GM18861 (cell line): ENCODE data around the gene BNIP5.

ENCODE experiments used
- ATAC-seq: cut with Tn5 transposase; IDR thresholded peaks from one replicate; pipeline ENCODE4 v1.9.1; 2021; ENCODE audit not compliant: unreplicated experiment

Gene BNIP5

DNA sequence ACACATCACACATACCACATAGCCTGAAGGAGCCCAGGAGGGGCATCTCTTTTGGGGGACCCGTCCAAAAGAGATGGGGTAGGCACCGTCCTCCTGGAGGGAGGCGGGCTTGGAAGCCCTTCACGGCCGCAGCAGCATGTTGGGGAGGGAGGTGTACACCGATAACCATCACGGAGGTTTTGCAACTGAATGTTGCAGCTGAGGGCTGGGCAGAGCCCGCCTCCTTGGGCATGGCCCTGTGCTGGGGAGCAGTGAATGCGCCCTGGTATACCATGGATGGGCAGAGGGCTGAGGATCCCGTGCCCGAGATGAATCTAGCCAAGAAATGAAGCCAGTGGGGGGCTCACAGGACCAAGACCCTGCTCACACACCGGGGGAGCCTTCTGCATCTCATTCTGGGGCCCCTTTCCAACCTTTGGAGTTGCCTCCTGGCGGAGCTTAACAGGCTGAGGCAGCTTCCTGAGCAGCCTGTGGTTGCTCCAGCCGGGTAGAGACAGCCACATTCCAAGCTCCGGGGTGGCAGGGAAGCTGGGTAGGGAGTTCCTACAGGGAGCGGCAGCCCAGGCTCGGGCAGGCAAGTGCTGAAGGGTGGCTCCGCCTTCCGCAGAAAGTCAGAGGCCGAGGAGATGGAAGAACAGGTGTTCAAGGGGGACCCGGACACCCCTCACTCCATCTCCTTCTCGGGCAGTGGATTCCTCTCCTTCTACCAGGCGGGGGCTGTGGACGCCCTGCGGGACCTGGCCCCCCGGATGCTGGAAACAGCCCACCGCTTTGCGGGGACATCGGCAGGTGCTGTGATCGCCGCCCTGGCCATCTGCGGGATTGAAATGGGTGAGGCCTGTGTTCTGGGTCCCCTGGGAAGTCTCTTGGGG, 66.6 kb downstream of the BNIP5 start, which contains the start of gene PNPLA1:
Gene PNPLA1 (plus strand): TSS at position 227 of the 872 bp plus-strand sequence. CDS start 400 bp downstream, at position 627.
- no peak for ATAC-seq

DNA sequence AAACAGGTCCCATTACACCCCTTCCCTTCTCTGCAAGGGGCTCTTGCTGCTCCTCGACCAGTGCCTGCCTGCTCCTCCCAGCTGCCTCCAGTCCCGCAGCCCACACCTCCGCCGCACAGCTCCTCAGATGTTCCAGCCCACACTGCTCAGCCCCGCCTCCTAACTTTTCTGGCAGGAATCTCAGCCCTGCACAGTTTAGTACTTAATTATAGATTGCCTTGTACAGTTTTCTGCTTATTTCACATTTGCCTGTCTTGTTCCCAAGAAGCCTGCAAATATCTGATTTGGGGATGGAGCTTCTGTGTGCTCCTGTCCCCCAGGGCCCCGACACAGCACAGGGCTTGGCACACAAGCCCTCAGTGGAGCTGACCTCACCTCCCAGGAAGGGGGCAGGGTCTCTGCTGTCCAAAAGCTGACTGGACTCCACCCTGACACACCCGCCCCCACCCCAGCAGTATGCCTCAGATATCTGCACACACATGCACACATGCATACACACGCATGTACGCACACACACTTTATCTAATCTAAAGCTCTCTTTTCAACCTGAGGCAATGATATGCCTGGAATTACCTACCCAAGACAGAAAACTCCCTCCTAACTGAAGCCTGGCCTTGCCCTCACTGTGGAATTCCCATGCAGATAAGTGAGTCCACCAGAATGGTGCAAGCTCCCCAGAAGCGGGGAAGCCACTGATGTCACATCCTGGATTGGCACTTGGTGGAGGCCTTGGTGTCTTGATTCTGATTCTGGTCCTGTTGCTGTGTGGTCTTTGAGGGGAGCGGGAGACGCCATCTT, 68.0 kb downstream of the BNIP5 start:
- ATAC-seq: no peak

DNA sequence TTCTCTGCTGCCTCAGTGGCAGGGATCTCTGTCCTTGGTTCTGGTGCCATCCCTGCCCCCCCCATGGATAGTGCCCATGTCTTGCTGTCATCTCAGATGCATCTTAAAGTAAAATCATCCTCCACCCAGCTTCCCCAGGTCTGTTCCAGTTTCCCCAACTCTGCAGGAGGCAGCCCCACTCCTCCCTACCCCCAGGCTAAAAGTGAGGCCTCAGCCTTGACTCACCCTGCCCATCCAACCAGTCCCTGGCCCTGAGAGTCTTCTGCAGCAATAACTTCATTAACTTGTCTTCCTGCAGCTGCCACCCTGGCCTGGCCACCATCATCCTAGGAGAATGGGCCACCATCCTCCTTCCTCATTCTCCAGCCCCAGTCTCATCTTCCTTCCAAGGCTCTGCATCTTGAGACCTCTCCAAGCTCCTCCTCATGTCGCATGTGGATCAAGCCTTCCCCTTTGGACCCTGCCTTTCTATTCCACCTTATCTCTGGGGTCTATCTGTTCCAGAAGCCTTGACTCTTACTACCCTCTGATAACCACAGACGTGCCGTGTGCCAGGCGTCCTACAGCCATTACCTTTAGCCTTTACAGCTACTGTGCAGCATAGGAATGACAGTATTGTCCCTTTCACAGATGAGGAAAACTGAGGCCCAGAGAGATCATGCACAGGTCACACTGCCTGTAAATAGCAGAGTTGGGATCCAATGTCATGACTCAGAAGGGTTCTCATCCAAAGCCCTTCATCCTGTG, 68.8 kb downstream of the BNIP5 start:
- no peak for ATAC-seq

DNA sequence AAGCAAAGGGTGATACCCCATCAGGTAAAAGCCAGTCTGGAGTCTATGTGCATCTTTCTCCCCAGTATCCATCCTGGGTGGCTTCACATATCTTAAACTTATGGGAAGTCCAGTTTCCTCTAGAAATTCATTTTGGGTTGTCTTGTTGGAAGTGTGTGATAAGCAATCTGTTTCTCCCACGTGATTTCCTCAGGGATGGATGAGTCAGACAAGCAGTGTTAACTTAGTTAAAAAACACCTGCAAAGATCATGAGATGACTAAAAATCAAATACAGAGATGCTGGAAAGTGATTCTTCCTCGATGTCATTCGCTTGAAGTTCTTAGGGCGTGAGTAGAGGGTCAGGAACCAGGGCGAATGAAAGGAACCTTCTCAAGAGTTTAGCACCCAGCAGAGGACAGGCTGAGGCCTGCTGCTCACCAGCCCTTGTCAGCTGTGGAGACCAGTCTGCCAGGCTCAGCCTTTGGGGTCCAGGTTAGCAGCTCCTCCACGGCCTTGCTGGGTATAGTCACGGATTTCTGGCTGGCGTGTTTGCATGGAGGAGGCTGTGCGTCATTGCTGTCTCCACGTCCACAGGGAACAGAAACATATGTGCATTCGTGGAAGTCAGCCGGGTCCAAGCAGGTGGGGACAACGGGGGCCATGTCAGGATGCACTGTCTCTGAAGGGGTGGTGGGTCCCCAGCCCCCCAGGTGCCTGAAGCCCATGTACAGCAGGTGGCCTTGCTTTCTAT, 69.6 kb downstream of the BNIP5 start:
- no peak for ATAC-seq
